AG10803 (cell line): ENCODE measurements around the gene KDM4C.

Source experiments
- DNase-seq: peaks from one replicate; pipeline ENCODE4 v3.0.0; 2010; ENCODE audit warnings: low read depth
- H3K4me3 ChIP-seq: 2 replicates; pipeline ENCODE4 v1.5.1; 2011; ENCODE audit warnings: mild to moderate bottlenecking, low read length, control low read depth
- TF ChIP-seq, protein P1 (sequence below): conservative IDR thresholded peaks from 2 replicates; pipeline ENCODE4 v1.5.1; 2011; ENCODE audit warnings: mild to moderate bottlenecking, low read length, control low read depth, inconsistent platforms

KDM4C gene

DNA sequence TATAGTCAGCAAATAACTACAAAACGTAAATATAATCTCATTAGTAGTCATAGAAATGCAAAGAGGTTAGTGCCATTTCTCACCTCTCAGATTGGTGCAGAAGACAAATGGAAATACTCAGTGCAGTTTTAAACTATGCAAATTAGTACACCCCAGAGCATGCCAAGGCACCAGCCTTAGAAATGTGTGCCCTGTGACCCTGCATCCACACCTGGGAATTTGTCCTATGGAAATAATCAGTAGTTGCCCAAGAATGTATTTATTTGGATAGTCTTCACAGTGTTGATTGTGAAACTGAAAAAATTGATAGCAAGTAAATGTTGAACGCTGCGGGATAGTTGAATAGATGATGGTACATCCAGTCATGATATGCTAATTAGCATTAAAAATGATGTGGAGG is 152.7 kb downstream of the KDM4C start:
- no peak for DNase-seq
- TF ChIP-seq, protein P1, sequence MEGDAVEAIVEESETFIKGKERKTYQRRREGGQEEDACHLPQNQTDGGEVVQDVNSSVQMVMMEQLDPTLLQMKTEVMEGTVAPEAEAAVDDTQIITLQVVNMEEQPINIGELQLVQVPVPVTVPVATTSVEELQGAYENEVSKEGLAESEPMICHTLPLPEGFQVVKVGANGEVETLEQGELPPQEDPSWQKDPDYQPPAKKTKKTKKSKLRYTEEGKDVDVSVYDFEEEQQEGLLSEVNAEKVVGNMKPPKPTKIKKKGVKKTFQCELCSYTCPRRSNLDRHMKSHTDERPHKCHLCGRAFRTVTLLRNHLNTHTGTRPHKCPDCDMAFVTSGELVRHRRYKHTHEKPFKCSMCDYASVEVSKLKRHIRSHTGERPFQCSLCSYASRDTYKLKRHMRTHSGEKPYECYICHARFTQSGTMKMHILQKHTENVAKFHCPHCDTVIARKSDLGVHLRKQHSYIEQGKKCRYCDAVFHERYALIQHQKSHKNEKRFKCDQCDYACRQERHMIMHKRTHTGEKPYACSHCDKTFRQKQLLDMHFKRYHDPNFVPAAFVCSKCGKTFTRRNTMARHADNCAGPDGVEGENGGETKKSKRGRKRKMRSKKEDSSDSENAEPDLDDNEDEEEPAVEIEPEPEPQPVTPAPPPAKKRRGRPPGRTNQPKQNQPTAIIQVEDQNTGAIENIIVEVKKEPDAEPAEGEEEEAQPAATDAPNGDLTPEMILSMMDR: no peak
- no peak overlapping the region for H3K4me3 ChIP-seq

DNA sequence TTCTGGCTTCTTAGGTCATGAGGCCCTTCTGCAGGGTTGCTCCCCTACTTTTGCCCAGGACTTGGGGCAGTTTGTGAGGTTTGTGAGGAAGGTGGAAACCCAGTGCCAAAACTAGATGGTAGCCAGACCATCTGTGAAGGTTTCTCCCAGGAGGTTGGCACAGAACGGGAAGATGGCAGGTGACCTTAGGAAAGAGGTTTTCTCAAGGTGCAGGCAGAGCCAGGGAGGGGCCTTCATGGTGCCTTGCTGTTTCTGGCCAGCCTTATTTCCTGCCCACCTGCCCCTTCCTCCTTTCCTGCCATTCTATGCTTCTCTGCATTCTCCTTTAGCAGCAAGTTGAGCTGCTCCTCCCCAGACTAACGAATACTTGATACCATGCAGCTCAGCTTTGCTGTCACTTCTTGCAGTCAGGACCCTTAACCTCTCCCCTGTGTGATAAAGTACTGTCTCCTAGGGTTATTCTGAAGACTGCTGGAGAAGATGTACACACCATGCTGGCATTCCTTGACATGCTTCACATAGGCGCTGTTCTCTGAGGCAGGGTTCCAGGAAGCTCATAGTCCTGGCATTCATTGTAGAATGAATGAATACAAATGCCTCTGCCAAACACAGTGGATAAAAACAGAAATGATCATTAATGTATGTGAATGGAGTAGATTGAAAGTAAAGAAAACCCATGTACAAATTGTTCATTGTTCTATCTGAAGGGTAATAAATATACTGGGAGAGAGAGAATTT is 154.3 kb downstream of the KDM4C start:
- peak; percentile 11 for DNase-seq
- no peak overlapping the region for H3K4me3 ChIP-seq
- TF ChIP-seq, protein P1: no peak

DNA sequence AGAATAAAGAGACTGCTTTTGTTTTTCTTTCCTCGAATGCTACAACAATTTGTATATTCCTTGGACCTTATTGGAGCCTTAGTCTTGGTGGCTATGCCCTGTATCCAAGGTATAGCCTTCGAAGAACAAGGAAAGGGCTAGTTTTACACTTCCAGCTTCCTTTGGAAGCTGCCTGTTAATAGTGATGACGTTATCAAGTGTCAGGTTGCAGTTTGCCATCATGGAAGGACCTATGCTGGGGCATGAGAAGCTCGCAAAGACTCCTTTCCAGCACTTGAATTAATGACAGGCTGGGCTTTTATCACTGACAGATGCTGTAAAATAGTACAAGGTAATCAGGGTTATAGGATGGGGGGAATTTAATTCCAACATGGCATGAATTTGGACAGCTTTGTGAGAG is 157.9 kb downstream of the KDM4C start:
- no peak for DNase-seq
- no peak overlapping the region for H3K4me3 ChIP-seq
- TF ChIP-seq, protein P1: no peak

DNA sequence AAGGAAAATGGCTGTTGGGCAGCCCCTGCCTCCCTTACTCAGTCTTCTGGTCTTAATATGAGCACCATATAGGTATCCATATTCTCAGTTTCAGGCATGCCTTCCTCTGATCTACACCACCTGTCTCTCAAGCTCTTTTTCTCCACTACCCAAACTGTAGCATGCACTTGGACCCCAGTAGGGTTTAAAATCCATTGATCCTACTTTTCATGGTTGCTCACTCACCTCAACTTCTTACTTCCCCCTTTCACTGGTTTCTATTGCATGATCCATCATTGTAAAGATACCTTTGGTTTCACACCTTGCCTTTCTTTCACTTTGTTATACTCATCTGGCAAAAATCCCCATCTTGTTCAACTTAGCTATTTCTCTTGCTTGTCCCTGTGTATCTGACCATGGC is 159.4 kb downstream of the KDM4C start:
- DNase-seq: no peak
- no peak overlapping the region for H3K4me3 ChIP-seq
- TF ChIP-seq, protein P1: no peak

DNA sequence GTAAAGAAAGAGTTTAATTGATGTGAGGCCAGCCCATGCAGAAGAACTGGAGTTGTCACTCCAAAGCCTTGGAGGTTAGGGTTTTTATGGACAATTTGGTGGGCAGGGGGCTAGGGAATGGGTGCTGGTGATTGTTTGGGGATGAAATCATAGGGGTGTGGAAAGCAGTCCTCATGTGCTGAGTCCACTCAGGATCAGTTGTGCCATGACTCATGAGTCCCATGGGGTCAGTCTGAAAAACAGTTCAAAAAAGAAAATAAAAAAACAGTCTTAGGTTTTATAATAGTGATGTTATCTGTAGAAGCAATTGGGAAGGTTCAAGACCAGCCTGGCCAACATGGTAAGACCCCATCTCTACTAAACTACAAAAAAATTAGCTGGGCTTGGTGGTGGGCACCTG is 162.3 kb downstream of the KDM4C start:
- TF ChIP-seq, protein P1: no peak
- no peak for DNase-seq
- no peak overlapping the region for H3K4me3 ChIP-seq

DNA sequence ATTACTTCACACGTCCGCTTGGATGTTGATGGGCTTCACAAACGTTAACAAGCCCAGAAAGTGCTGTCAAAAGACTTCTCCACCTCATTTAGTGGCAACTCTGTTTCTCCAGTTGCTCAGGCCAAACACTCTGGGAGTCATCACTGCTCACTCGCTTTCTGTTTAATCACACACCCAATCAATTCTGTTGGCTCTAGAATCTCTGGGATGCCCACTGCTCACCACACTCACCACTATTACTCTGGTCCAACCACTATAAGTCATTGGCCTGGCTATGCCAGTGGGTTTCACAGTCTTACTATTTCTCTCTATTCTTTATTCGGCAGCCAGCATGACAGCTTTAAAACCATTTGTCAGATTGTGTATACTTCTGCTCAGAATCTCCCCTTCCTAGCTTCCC is 163.5 kb downstream of the KDM4C start:
- H3K4me3 ChIP-seq: no peak overlapping the region
- no peak for DNase-seq
- TF ChIP-seq, protein P1: no peak

DNA sequence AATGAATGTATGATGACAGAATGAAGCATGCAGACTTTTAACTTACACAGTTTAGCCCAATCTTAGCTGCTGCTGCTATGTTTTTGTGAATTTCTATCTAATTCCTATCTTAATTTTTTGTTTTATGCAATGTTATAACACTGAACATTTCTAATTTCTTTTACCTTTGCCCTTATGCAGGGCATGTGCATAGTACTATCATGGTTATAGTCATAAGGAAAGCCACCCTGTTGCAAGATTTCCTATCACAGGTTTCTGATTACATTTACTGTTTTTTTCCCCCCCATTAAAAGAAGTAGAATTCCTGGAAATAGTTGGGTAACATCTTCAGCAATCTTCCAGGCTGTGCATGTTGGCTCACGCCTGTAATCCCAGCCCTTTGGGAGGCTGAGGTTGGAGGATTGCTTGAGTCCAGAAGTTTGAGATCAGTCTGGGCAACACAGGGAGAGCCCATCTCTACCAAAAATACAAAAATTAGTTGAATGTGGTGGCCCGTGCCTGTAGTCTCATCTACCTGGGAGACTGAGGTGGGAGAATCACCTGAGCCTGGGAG is 164.4 kb downstream of the KDM4C start:
- TF ChIP-seq, protein P1: no peak
- no peak for DNase-seq
- H3K4me3 ChIP-seq: no peak overlapping the region
